Spleen (tissue), 11 donors: ENCODE results near the gene XPR1. TPM values are rescaled to one million over a fixed set of nuclear protein-coding genes. Genes with fewer than 3 reads are reported as not detected.
"Not testable (repeated sequence)": the region's sequence is repeated elsewhere in the genome, so short reads cannot be mapped to it uniquely, and the experiment has no call there.

Source experiments
- DNase-seq: peaks from one replicate; pipeline ENCODE4 v3.0.0-alpha.2; 2020
- H3K27ac ChIP-seq, 8 donors: fragments of 200-600 bp; sonication (generic) in 7 of 8; 1 replicate in 4 of 8; 2 replicates in 4 of 8; pipeline versions ENCODE4 v1.5.0 to v1.8.0; 2016 to 2021; ENCODE audit warnings: inconsistent platforms in 4 of 8, mild to moderate bottlenecking in 4 of 8, moderate library complexity in 1 of 8
- H3K27me3 ChIP-seq, 7 donors: fragments of 200-600 bp; sonication (generic) in 6 of 7; replicated peaks in 1 of 7; 1 replicate in 4 of 7; 2 replicates in 3 of 7; pipeline versions ENCODE4 v1.5.0 to v1.8.0; 2016 to 2021; ENCODE audit warnings: inconsistent platforms in 3 of 7, mild to moderate bottlenecking in 1 of 7
- H3K36me3 ChIP-seq, 6 donors: fragments of 200-600 bp; sonication (generic) in 5 of 6; 1 replicate in 4 of 6; 2 replicates in 2 of 6; pipeline versions ENCODE4 v1.5.0 to v1.8.0; 2016 to 2021; ENCODE audit warnings: inconsistent platforms in 2 of 6
- H3K4me1 ChIP-seq, 6 donors: fragments of 200-600 bp; sonication (generic) in 5 of 6; 1 replicate in 3 of 6; 2 replicates in 3 of 6; pipeline versions ENCODE4 v1.5.0 to v1.8.0; 2016 to 2021; ENCODE audit warnings: inconsistent platforms in 3 of 6
- H3K4me3 ChIP-seq, 8 donors: fragments of 200-600 bp; sonication (generic) in 7 of 8; 1 replicate in 4 of 8; 2 replicates in 4 of 8; pipeline versions ENCODE4 v1.5.0 to v1.8.0; 2016 to 2021; ENCODE audit warnings: inconsistent platforms in 4 of 8, mild to moderate bottlenecking in 4 of 8, moderate library complexity in 2 of 8
- H3K9me3 ChIP-seq, 8 donors: fragments of 200-600 bp; sonication (generic) in 7 of 8; 1 replicate in 4 of 8; 2 replicates in 4 of 8; pipeline versions ENCODE4 v1.5.0 to v1.8.0; 2016 to 2021; ENCODE audit warnings: inconsistent platforms in 4 of 8
- POLR2A ChIP-seq, 3 donors: fragments of 450-650 bp; IDR thresholded peaks; one replicate each; pipeline ENCODE4 v1.5.1; 2017; ENCODE audit warnings: antibody characterized with exemption in 3 of 3, mild to moderate bottlenecking in 1 of 3
- POLR2AphosphoS5 ChIP-seq, 3 donors: sonication (generic); formaldehyde crosslinking; IDR thresholded peaks; one replicate each; pipeline ENCODE4 v1.5.1; 2017; ENCODE audit warnings: antibody characterized with exemption in 3 of 3
- WGBS, 5 donors: extraction: QIAGEN DNeasy Blood & Tissue Kit in 3 of 5; methylation state at CpG; one replicate each; pipeline versions ENCODE4 v1.1.5 to v1.1.7; 2013 to 2018; 5-methylcytosine and 5-hydroxymethylcytosine counted together
- intact Hi-C: fragments of 100-400 bp; cut with DNase I; formaldehyde crosslinking; loops from one replicate; pipeline ENCODE4 v1.15.0; 2023; ENCODE audit warnings: low total_unique reads
- polyA plus RNA-seq, 3 donors: library from polyadenylated mRNA; stranded (reverse); fragments of 200-250 nt; gene quantifications; one replicate each; pipeline ENCODE4 v1.2.1, GENCODE V29; 2013
- total RNA-seq, 7 donors: library from RNA; depleted of rRNA in 3 of 7; stranded (reverse); fragments of >200 nt in 3 of 7; fragmentation: NEBNext Ultra II Directional in 4 of 7; extraction: Animal tissue kit (Norgen Biotek cat#: 25700) in 4 of 7; gene quantifications; one replicate each; pipeline versions ENCODE4 v1.1.0 to v1.2.1, GENCODE V29; 2016 to 2021
- TF ChIP-seq, protein P1 (sequence below), 11 experiments: fragments of 200-600 bp in 7 of 11; fragments of 450-650 bp in 4 of 11; sonication (generic) in 4 of 11; IDR thresholded peaks in 8 of 11; conservative IDR thresholded peaks in 3 of 11; 1 replicate in 7 of 11; 2 replicates in 4 of 11; pipeline versions ENCODE4 v1.4.0 to v1.8.0; 2016 to 2021; ENCODE audit warnings: antibody characterized with exemption in 11 of 11, inconsistent platforms in 4 of 11, mild to moderate bottlenecking in 1 of 11
- donor health status: healthy with polysubstance abuse.
- donor health status: DM: no; HTN: no; CAD: no; lungs with moderate emphysema.
- donor health status: DM: no; HTN: no; CAD: no.
- donor health status: Bipolar disorder and iron deficiency.
- donor health status: healthy.
- donor health status: DM: no; HTN: no; CAD: no.
- donor health status: DM: yes; HTN: yes; CAD: no.

Gene XPR1
- total and polyA plus RNA-seq, 10 donors: 2.3 to 26.8 (median 18.1) TPM

DNA sequence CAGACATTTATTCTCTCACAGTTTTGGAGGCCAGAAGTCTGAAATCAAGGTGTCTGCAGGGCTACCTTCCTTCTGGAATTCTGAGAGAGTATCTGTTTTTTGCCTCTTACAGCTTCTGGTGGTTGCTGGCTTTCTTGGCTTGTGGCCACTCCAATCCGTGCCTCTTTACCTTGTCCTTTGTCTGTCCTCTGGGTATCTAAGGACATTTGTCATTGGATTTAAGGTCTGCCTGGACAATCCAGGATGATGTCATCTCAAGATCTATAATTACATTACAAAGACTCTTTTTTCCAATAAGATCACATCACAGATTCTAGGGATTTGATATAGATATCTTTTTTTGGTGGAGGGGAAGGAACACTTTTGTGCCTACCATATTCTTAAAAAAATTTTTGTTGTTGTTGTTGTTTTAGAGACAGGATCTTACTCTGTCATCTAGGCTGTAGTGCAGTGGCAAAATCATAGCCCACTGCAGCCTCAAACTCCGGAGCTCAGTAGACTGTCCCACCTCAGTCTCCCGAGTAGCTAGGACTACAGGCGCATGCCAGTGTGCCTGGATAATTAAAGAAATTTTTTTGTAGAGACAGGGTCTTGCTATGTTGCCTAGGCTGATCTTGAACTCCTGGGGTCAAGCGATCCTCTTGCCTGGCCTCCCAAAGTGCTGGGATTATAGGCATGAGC, 61.9 kb downstream of the XPR1 start:
- 81 to 96% (median 92%) methylated on average over 5 of the region's 5 CpGs for WGBS, 5 donors
- H3K4me3 ChIP-seq: no peak overlapping the region
- H3K27me3 ChIP-seq: no peaks in the 10 kb centered on the region
- TF ChIP-seq POLR2AphosphoS5 (IDR thresholded peaks at IDR 0.05): no peak
- TF ChIP-seq POLR2A (IDR thresholded peaks at IDR 0.05): no peak
- TF ChIP-seq, protein P1, sequence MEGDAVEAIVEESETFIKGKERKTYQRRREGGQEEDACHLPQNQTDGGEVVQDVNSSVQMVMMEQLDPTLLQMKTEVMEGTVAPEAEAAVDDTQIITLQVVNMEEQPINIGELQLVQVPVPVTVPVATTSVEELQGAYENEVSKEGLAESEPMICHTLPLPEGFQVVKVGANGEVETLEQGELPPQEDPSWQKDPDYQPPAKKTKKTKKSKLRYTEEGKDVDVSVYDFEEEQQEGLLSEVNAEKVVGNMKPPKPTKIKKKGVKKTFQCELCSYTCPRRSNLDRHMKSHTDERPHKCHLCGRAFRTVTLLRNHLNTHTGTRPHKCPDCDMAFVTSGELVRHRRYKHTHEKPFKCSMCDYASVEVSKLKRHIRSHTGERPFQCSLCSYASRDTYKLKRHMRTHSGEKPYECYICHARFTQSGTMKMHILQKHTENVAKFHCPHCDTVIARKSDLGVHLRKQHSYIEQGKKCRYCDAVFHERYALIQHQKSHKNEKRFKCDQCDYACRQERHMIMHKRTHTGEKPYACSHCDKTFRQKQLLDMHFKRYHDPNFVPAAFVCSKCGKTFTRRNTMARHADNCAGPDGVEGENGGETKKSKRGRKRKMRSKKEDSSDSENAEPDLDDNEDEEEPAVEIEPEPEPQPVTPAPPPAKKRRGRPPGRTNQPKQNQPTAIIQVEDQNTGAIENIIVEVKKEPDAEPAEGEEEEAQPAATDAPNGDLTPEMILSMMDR (IDR thresholded peaks at IDR 0.05 in 8 of 11, conservative IDR thresholded peaks at IDR 0.05 in 3 of 11): no peak
- intact Hi-C loops: no loop called here
- peaks cover 15 to 45% (median 33%) of the 10 kb centered on the region in 8 donors for H3K9me3 ChIP-seq
- DNase-seq: no peak
- H3K27ac ChIP-seq: no peak overlapping the region
- no peaks in the 10 kb centered on the region for H3K4me1 ChIP-seq
- no peaks in the 10 kb centered on the region for H3K36me3 ChIP-seq

DNA sequence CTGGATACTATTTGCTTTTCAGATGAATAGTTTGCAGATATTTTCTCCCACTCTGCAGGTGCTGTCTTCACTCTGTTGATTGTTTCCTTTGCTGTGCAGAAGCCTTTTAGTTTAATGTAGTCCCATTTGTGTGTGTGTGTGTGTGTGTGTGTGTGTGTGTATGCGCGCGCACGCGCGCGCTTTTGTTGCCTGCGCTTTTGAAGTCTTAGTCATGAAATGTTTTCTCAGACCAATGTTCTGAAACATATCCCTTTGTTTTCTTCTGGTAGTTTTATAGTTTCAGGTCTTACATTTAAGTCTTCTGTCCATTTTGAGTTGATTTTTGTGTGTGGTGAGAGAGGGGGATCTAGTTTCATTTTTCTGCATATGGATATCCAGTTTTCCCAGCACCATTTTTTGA, 63.5 kb downstream of the XPR1 start:
- Histone ChIP-seq H3K4me3 (no peak overlapping the region), H3K27me3 (no peaks in the 10 kb centered on the region), H3K4me1 (no peaks in the 10 kb centered on the region), H3K9me3 (peaks cover 17 to 49% (median 37%) of the 10 kb centered on the region in 8 donors), H3K27ac (no peak overlapping the region), H3K36me3 (no peaks in the 10 kb centered on the region)
- WGBS, 5 donors: 87 to 98% (median 91%) methylated on average over 8 of the region's 8 CpGs
- no peak for DNase-seq
- intact Hi-C loops: no loop called here
- TF ChIP-seq POLR2AphosphoS5 (IDR thresholded peaks at IDR 0.05) (no peak), POLR2A (IDR thresholded peaks at IDR 0.05) (no peak)
- TF ChIP-seq, protein P1 (IDR thresholded peaks at IDR 0.05 in 8 of 11, conservative IDR thresholded peaks at IDR 0.05 in 3 of 11): no peak

DNA sequence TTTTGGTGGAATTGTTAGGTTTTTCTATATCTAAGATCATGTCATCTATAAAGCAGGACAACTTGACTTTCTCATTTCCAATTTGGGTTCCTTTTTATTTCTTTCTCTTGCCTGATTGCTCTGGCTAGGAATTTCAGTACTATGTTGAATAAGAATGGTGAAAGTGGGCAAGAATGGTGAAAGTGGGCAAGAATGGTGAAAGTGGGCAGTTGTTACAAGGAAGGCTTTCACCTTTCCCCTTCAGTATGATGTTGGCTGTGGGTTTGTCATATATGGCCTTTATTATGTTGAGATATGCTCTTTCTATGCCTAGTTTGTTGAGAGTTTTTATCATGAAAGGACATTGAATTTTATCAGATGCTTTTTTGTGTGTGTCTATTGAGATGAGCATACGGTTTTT, 64.5 kb downstream of the XPR1 start:
- 93 to 100% (median 97%) methylated on average over 1 of the region's 1 CpG for WGBS, 5 donors
- H3K27ac ChIP-seq: no peak overlapping the region
- no peak for TF ChIP-seq POLR2AphosphoS5 (IDR thresholded peaks at IDR 0.05)
- TF ChIP-seq, protein P1 (IDR thresholded peaks at IDR 0.05 in 8 of 11, conservative IDR thresholded peaks at IDR 0.05 in 3 of 11): no peak
- TF ChIP-seq POLR2A (IDR thresholded peaks at IDR 0.05): no peak
- no peaks in the 10 kb centered on the region for H3K4me1 ChIP-seq
- H3K36me3 ChIP-seq: no peaks in the 10 kb centered on the region
- no peak for DNase-seq
- no peak overlapping the region for H3K4me3 ChIP-seq
- no peaks in the 10 kb centered on the region for H3K27me3 ChIP-seq
- intact Hi-C loops: no loop called here
- peaks cover 17 to 49% (median 37%) of the 10 kb centered on the region in 8 donors for H3K9me3 ChIP-seq

DNA sequence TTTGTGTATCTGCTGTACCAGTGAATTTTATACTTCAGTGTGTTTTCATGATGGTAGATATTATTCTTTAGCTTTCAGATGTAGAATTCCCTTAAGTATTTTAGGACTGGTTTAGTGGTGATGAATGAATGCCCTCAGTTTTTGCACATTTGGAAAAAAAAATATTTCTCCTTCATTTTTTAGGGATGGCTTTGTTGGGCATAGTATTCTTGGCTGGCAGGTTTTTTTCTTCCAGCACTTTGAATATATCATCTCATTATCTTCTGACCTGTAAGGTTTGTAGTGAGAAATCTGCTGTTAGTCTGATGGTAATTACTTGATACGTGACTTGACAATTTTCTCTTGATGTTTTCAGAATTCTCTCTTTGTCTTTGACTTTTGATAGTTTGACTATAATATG, 66.8 kb downstream of the XPR1 start:
- 92 to 100% (median 98%) methylated on average over 1 of the region's 1 CpG for WGBS, 5 donors
- Histone ChIP-seq H3K27ac (no peak overlapping the region), H3K27me3 (no peaks in the 10 kb centered on the region), H3K36me3 (no peaks in the 10 kb centered on the region), H3K4me3 (no peak overlapping the region), H3K4me1 (no peaks in the 10 kb centered on the region), H3K9me3 (peaks cover 17 to 63% (median 51%) of the 10 kb centered on the region in 8 donors)
- intact Hi-C loops: no loop called here
- DNase-seq: no peak
- TF ChIP-seq, protein P1 (IDR thresholded peaks at IDR 0.05 in 8 of 11, conservative IDR thresholded peaks at IDR 0.05 in 3 of 11): no peak

DNA sequence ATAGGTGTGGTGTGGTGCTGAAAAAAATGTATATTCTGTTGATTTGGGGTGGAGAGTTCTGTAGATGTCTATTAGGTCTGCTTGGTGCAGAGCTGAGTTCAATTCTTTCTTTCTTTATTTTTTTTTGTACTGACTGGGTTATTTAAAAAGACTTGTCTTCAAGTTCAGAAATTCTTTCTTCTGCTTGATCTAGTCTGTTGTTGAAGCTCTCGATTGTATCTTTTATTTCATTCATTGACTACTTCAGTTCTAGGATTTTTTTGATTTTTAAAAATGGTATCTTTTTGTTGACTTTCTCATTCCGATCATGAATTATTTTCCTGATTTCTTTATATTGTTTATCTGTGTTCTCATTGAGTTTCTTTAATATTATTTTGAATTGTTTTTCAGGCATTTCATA, 70.6 kb downstream of the XPR1 start:
- H3K27me3 ChIP-seq, H3K4me3 ChIP-seq, H3K36me3 ChIP-seq, DNase-seq, H3K27ac ChIP-seq, H3K4me1 ChIP-seq, intact Hi-C loops: not testable (repeated sequence)
- 90 to 99% (median 96%) methylated on average over 2 of the region's 2 CpGs for WGBS, 5 donors
- H3K9me3 ChIP-seq: peaks cover 11 to 37% (median 34%) of the 10 kb centered on the region in 8 donors

DNA sequence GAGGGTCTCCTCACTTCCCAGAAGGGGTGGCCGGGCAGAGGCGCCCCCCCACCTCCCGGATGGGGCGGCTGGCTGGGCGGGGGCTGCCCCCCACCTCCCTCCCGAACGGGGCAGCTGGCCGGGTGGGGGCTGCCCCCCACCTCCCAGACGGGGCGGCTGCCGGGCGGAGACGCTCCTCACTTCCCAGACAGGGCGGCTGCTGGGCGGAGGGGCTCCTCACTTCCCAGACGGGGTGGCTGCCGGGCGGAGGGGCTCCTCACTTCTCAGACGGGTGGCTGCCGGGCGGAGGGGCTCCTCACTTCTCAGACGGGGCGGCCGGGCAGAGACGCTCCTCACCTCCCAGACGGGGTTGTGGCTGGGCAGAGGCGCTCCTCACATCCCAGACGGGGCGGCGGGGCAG, 78.9 kb downstream of the XPR1 start:
- H3K4me1 ChIP-seq, DNase-seq, H3K27ac ChIP-seq, intact Hi-C loops, H3K4me3 ChIP-seq, H3K36me3 ChIP-seq, H3K27me3 ChIP-seq: not testable (repeated sequence)
- 84 to 95% (median 93%) methylated on average over 24 to 30 of the region's 30 CpGs for WGBS, 5 donors
- peaks cover 0 to 28% (median 17%) of the 10 kb centered on the region in 8 donors for H3K9me3 ChIP-seq

DNA sequence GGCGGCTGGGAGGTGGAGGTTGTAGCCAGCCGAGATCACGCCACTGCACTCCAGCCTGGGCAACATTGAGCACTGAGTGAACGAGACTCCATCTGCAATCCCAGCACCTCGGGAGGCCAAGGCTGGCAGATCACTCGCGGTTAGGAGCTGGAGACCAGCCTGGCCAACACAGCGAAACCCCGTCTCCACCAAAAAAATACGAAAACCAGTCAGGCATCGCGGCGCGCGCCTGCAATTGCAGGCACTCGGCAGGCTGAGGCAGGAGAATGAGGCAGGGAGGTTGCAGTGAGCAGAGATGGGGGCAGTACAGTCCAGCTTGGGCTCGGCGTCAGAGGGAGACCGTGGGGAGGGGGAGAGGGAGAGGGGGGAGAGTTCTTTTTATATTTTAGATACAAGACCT, 79.4 kb downstream of the XPR1 start:
- not testable (repeated sequence) for H3K27ac ChIP-seq
- 94 to 99% (median 98%) methylated on average over 14 to 18 of the region's 19 CpGs for WGBS, 5 donors

More for the DNA sequence above, 79.4 kb downstream of the XPR1 start:
- H3K4me1 ChIP-seq, DNase-seq, H3K27me3 ChIP-seq, H3K4me3 ChIP-seq, H3K36me3 ChIP-seq, intact Hi-C loops: not testable (repeated sequence)
- peaks cover 0 to 28% (median 17%) of the 10 kb centered on the region in 8 donors for H3K9me3 ChIP-seq
